ENCODE measurements around the gene MAP3K20. TPM values are rescaled to one million over a fixed set of nuclear protein-coding genes. Genes with fewer than 3 reads are reported as not detected.

The MAP3K20 gene
- polyA plus RNA-seq, 1 of the 3 experiments (the other 2 are of a cell fraction): 8.5 TPM

GRCh38 chr2:173134703-173135102 lies 59.1 kb downstream of the MAP3K20 start:
- Histone ChIP-seq H3K4me1 (ENCODE audit: control insufficient read depth in 1 of 2, insufficient read depth in 2 of 2, low read depth in 1 of 2, low read length in 1 of 2) (peaks cover 6 to 30% of the 10 kb centered on the region in 2 experiments; a peak in 3 of 4 replicates), H3K27ac (ENCODE audit: low read depth in 2 of 2, low read length in 1 of 2) (no peak overlapping the region), H3K9me2 (no peaks in the 10 kb centered on the region), H4K20me1 (ENCODE audit: insufficient read depth) (no peaks in the 10 kb centered on the region), H3K36me3 (replicated peaks in 1 of 2; ENCODE audit: control insufficient read depth in 1 of 2, insufficient read depth in 2 of 2, low read length in 1 of 2) (no peaks in the 10 kb centered on the region), H3K9me3 (no peaks in the 10 kb centered on the region), H3K4me2 (no peak overlapping the region), H3K79me2 (ENCODE audit: insufficient read depth) (peaks cover 26% of the 10 kb centered on the region; the same call in 1 of the 2 replicates), H3K9ac (no peak overlapping the region), H2AFZ (ENCODE audit: low read depth) (no peak overlapping the region), H3K27me3 (ENCODE audit: insufficient read depth) (no peaks in the 10 kb centered on the region), H3K4me3 (ENCODE audit: low read depth in 2 of 2, low read length in 1 of 2) (no peak overlapping the region), H3F3A (replicated peaks; ENCODE audit: insufficient read depth) (peaks cover 3% of the 10 kb centered on the region)
- TF ChIP-seq USF2 (IDR thresholded peaks at IDR 0.05; ENCODE audit: borderline replicate concordance, low read depth, low read length): no peak
- TF ChIP-seq POLR2AphosphoS5 (IDR thresholded peaks at IDR 0.05; ENCODE audit: low read depth, low read length): no peak
- no peak for TF ChIP-seq FOSL2 (IDR thresholded peaks at IDR 0.05; ENCODE audit: borderline replicate concordance, low read depth)
- no peak for TF ChIP-seq GATA2 (CRISPR knock-in tag; IDR thresholded peaks at IDR 0.05)
- no peak for TF ChIP-seq PBX3 (IDR thresholded peaks at IDR 0.05)
- TF ChIP-seq MXI1 (IDR thresholded peaks at IDR 0.05; ENCODE audit: low read depth, low read length): no peak
- TF ChIP-seq, protein P1, sequence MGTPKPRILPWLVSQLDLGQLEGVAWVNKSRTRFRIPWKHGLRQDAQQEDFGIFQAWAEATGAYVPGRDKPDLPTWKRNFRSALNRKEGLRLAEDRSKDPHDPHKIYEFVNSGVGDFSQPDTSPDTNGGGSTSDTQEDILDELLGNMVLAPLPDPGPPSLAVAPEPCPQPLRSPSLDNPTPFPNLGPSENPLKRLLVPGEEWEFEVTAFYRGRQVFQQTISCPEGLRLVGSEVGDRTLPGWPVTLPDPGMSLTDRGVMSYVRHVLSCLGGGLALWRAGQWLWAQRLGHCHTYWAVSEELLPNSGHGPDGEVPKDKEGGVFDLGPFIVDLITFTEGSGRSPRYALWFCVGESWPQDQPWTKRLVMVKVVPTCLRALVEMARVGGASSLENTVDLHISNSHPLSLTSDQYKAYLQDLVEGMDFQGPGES (IDR thresholded peaks at IDR 0.05; ENCODE audit: low read depth, low read length): no peak
- TF ChIP-seq SIN3A (IDR thresholded peaks at IDR 0.05; ENCODE audit: borderline replicate concordance, low read depth, low read length): no peak
- no peak for TF ChIP-seq RXRA (IDR thresholded peaks at IDR 0.05; ENCODE audit: borderline replicate concordance, low read depth)
- TF ChIP-seq RAD21 (IDR thresholded peaks at IDR 0.05; ENCODE audit: low read length): no peak
- TF ChIP-seq, protein P2, sequence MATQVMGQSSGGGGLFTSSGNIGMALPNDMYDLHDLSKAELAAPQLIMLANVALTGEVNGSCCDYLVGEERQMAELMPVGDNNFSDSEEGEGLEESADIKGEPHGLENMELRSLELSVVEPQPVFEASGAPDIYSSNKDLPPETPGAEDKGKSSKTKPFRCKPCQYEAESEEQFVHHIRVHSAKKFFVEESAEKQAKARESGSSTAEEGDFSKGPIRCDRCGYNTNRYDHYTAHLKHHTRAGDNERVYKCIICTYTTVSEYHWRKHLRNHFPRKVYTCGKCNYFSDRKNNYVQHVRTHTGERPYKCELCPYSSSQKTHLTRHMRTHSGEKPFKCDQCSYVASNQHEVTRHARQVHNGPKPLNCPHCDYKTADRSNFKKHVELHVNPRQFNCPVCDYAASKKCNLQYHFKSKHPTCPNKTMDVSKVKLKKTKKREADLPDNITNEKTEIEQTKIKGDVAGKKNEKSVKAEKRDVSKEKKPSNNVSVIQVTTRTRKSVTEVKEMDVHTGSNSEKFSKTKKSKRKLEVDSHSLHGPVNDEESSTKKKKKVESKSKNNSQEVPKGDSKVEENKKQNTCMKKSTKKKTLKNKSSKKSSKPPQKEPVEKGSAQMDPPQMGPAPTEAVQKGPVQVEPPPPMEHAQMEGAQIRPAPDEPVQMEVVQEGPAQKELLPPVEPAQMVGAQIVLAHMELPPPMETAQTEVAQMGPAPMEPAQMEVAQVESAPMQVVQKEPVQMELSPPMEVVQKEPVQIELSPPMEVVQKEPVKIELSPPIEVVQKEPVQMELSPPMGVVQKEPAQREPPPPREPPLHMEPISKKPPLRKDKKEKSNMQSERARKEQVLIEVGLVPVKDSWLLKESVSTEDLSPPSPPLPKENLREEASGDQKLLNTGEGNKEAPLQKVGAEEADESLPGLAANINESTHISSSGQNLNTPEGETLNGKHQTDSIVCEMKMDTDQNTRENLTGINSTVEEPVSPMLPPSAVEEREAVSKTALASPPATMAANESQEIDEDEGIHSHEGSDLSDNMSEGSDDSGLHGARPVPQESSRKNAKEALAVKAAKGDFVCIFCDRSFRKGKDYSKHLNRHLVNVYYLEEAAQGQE (IDR thresholded peaks at IDR 0.05; ENCODE audit: low read depth, low read length): no peak
- TF ChIP-seq RFX5 (IDR thresholded peaks at IDR 0.05; ENCODE audit: low read length): no peak
- TF ChIP-seq MEF2A (IDR thresholded peaks at IDR 0.05; ENCODE audit: borderline replicate concordance, low read depth): no peak
- no peak for TF ChIP-seq CHD2 (IDR thresholded peaks at IDR 0.05; ENCODE audit: low read length, partially characterized antibody)
- TF ChIP-seq RCOR1 (IDR thresholded peaks at IDR 0.05; ENCODE audit: low read length): no peak
- no peak for TF ChIP-seq FOXM1 (IDR thresholded peaks at IDR 0.05; ENCODE audit: low read depth)
- POLR2A ChIA-PET: no interaction called here
- CTCF ChIA-PET: interaction anchor here (0.8 kb wide), 1 partner anchor 32 kb away, joined by 3 read pairs; no protein-coding TSS in a partner anchor
- WGBS (ENCODE audit: low lambda C conversion rate): 93% methylated on average over 4 of the region's 4 CpGs
- DNase-seq: no peak

All from SK-N-SH (cell line).